OCI-LY3 (cell line): ENCODE data around the gene RDH5.

Experiments used
- CTCF ChIP-seq: fragments of 200-600, 300-600 bp; sonication (generic); IDR thresholded peaks from 2 replicates; pipeline ENCODE4 v1.5.1; 2014; ENCODE audit warnings: antibody characterized with exemption, low read length, low read depth
- EZH2phosphoT487 ChIP-seq: fragments of 200-600 bp; shearing (Covaris generic); IDR thresholded peaks from 2 replicates; pipeline ENCODE4 v1.6.1; 2018; ENCODE audit warnings: antibody characterized with exemption, mixed run types, low read depth

- TF ChIP-seq CTCF = no peak
- no peak for TF ChIP-seq EZH2phosphoT487
These were observed 7.5 kb downstream of the RDH5 start for GRCh38 chr12:55727643-55728185.
